ENCODE results near the gene CAMK4.

- TF ChIP-seq MAX (IDR thresholded peaks at IDR 0.05) (no peak), CTCF (IDR thresholded peaks at IDR 0.05 in 2 of 3, conservative IDR thresholded peaks at IDR 0.05 in 1 of 3; ENCODE audit: borderline replicate concordance in 1 of 3, insufficient read depth in 1 of 3, low read depth in 2 of 3, low read length in 2 of 3) (no peak), YY1 (IDR thresholded peaks at IDR 0.05; ENCODE audit: extremely low read depth, insufficient replicate concordance, low read depth, low read length) (no peak), SIN3A (IDR thresholded peaks at IDR 0.05; ENCODE audit: low read depth) (no peak), JUND (IDR thresholded peaks at IDR 0.05) (no peak), EZH2phosphoT487 (IDR thresholded peaks at IDR 0.05; ENCODE audit: borderline replicate concordance) (no peak), SP1 (IDR thresholded peaks at IDR 0.05; ENCODE audit: low read depth) (no peak), POLR2A (IDR thresholded peaks at IDR 0.05; ENCODE audit: borderline replicate concordance, extremely low read depth, insufficient read depth, insufficient read length) (no peak)
Observed at GRCh38 chr5:111215971-111216370, 8.2 kb upstream of the CAMK4 start.

Measured in HCT116 (cell line).